Measurements from ENCODE around the gene RGS19.

RGS19 gene

DNA sequence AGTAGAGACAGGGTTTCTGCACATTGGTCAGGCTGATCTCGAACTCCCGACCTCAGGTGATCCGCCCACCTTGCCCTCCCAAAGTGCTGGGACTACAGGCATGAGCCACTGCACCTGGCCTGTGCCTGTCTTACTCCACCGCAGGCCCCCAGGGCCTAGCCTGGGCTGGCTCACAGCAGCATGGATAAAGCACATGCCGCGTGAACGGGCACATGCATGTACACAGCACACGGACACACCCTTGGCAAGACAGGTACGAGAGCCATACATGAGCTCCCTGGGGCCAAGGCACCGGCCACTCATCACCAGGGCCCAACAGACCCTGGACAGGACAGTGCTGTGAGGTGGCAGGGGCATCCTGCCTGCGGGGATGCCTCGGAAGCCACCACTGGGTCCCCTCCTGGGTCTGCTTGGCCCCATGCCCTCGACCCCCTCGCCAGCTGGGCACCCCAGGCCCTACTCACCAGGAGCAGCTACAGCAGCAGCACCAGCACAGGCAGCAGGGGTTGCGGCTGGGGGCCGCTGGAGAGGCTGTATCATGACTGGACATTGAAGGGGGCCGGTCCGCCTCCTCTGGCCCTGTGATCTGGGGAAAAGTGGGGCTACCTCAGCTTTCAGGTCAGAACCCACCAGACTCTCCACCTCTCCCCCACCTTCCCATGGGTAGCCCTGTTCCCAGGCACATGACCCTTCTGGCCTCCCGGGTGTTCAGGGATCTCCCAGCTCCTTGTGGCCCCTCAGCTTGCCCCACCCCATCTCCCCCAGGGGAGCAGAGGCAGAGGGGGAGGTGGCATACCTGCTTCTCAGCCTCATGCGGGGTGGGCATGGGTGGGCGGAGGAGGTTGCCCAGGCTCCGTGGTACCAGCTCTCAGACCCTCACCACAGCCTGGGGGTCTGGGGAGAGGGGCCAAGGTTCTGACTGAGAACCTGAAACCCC, 3.0 kb downstream of the RGS19 start:
- DNase-seq: no peak

DNA sequence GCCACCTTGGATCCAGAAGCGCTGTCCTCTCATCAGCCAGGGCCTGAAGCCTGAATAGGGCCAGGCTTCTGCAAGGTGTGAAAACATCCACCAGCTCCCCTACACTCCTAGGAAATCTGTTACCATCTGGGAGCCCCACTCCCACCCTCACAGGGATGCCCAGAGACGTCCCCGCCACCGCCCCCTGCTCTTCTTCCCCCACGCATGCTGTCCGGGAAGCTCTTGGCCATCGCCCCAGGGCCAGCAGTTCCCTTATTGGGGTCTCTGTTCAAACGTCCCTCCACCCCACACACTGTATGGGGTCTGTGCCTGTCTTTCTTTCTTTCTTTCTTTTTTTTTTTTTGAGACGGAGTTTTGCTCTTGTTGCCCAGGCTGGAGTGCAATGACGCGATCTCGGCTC, 3.8 kb downstream of the RGS19 start:
- no peak for DNase-seq

DNA sequence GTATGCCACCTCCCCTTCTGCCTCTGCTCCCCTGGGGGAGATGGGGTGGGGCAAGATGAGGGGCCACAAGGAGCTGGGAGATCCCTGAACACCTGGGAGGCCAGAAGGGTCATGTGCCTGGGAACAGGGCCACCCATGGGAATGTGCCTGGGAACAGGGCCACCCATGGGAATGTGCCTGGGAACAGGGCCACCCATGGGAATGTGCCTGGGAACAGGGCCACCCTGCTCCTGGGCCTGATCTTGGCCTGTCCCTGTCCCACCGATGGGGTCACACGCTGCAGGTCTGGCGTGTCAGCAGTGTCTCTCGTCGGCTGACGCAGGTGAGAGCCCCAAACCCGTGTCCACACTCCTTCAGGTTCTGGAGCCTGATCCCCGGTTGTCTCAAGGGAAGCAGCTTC, 4.4 kb downstream of the RGS19 start:
- no peak for DNase-seq

DNA sequence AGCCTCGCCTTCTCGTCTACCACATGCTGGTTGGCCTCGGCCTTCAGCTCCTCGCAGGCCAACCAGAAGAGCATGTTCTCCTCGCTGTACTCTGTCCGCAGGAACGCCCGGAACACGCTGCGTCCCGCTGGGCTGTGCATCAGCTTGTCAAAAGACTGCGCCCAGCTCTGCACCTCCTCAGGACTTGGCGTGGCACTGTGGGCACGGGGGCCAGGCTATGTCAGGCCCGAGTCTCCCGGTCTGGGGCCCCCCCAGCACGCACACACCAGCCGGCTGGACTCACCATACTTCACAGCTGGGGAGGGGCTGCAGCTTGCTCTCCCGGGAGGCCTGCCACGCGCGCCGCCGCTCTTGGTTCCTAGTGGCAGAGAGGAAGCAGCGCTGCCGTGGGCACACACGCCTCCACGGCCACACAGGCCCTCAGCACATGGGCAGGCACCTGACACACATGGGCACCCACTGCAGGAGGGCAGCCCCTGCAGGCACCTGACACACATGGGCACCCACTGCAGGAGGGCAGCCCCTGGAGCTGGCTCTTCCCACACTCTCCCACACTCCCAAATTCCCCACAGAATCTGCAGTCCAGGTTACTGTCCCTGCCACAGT, 5.0 kb downstream of the RGS19 start:
- DNase-seq: no peak

DNA sequence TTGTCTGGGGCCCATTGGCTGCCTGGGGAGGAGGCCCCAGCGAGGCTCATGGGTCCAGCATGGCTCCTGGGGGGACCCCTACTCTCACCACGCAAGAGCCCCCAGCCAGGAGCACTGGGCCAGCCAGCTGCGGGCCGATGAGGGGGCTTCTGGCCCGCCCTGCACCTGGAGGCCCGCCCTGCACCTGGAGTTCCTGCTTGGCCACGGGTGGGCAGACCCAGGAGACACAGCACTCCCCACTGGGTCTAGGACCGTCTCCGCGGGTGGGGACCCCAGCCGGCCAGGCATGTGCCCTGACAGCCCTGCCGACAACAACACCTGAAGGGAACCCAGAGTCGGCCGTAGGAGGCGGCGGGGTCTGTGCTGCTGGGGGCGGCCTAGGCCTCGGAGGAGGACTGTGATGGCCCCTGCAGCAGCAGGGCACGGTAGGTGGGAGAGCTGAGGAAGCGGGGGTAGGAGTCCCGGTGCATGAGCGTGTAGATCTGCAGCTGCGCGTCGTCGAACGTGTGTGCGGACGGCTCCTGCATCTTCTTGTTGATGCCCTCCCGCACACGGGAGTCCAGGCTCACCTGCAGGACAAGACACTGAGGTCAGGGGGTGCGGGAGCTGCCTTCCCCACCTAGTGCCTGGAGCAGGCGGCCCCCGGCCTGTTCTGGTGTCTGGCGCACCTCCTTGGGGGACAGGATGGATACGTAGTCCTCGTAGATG, 5.7 kb downstream of the RGS19 start:
- DNase-seq: no peak

DNA sequence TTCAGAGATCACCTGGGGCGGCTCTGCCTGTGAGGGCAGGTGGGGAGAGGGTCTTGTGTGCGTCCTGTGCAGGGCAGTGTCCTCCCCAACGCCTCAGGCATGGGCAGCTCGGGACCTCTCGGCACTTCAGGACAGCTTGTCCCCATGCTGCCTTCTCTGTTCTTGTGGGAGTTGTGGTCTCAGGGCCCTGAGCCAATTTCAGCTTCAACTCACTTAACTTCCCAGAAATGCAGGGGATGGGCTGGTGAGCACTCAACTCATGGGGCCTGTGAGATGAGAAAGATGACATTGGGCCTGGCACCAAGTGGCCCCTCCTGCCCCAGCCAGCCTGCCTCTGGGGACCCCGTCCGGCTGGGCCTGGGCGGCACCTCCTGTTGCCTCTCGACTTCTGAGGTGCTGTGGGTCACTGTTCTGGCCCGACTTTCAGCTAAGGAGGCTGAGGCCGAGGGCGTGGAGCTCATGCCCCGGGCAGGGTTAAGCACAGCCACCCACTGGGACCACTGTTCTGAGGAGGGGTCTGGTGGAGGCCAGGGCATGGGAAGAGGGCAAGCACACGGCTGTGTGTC, 6.7 kb downstream of the RGS19 start:
- no peak for DNase-seq

DNA sequence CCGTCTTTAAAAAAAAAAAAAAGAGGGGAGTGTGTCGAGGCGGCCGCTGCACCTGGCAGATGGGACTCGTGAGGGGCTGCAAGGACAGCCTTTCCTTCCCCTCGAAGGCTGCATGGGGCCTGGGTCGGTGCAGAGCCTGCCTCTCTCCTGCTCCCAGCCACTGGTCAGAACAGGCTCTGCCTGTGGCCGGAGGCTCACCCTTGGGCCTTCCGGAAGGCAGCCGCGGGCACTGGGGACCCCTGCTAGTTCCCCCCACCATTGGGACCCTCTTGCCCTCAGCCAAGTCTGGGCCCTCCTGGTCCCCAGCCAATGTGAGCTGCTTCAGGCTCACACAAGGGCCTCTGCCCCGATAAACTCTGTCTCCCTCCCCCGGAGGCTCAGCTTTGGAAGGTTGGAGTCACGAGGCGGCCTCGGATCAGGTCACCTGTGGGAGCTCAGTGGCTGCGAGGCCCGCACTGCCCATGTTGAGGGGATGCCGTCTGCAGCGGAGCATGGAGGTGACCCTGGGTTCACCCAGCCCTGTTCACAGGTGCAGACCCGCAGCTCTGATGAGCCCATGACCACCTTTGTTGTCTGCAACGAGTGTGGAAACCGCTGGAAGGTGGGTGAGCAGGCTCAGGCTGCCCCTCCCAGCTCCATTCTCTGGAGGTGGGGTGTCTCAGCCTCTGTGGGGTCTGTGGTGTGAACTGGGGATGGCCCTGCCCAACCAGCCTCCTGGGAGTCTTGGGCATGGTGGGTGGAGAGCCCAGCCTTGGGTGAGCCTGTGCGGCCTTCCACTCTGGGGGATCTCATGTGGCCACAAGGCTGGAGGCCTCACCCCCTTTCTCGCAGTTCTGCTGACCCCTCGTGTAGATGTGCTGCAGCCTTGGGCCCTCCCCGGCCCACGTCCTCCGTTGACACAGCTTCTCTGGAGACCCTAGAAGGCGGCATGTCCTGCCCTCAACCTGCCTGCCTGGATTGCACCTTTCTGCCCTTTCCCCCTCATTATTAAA, 7.7 kb downstream of the RGS19 start:
- DNase-seq: no peak

DNA sequence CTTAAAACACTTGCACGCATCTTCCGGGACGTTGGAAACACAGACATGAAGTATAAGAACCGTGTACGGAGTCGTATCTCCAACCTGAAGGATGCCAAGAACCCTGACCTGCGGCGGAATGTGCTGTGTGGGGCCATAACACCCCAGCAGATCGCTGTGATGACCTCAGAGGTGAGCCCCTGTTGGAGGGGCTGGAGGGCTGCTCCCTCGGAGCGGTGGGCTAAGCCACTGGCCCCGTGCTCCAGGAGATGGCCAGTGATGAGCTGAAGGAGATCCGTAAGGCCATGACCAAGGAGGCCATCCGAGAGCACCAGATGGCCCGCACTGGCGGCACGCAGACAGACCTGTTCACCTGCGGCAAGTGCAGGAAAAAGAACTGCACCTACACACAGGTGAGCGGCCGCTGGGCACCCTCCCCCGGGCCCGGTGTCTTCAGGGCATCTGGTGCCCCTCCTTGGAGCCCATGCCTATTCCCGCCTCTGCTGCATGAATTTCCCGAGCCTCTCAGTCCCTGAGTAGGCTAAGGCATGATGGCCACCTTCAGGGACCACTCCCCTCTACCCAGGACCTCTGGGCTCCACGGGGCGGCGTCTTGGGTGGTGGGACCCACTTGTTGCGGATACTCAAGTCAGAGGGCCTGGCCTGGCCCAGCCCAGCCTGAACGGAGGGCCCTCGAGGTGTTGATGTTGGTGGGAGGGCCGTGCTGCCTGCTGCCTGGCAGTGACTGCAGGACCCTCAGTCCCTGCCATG, 8.9 kb downstream of the RGS19 start:
- no peak for DNase-seq

DNA sequence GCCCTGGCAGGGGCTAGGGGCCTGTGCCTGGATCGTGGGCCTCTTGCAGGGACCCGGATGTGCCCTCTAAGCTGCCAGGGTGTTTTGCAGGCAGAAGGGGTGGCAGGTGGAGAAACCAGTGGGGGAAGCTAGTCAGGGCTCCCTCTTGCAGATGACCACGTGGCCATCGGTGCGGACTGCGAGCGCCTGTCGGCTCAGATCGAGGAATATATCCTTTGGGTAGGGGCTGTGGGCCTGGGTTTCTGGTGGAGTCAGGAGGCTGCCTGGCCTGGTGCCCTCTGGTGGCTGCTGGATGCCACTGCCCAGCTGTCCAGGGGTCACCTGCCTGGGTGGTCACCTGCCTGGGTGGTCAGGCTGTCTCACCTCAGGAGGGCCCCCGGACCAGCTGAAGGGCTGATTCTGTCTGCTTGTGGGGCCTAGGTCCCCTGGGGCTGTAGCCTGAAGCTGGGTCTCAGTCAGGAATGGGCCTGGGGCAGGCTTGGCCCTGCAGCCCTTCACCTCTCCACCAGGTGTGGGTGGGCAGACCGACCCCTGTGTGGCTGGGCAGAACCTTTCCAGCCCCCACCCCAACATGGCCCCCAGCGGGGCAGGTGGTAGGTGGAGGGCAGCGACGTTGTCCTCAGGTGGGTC, 9.6 kb downstream of the RGS19 start:
- no peak for DNase-seq

DNA sequence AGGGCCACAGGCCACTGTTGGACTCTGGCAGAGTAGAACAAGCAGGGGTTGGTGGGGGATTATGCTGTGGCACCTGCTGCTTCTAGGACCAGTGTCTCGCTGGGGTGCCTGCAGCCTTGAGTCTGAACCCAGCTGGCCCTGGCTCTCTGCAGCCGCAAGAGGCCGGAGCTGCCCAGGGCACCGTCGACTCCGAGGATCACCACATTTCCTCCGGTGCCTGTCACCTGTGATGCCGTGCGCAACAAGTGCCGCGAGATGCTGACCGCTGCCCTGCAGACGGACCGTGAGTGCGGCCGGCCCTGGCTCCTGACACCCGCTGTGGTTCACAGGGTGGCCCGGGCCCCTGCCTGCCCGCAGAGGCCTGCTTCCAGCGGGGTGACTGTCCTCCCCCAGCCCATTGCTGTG, 10.1 kb downstream of the RGS19 start:
- no peak for DNase-seq

DNA sequence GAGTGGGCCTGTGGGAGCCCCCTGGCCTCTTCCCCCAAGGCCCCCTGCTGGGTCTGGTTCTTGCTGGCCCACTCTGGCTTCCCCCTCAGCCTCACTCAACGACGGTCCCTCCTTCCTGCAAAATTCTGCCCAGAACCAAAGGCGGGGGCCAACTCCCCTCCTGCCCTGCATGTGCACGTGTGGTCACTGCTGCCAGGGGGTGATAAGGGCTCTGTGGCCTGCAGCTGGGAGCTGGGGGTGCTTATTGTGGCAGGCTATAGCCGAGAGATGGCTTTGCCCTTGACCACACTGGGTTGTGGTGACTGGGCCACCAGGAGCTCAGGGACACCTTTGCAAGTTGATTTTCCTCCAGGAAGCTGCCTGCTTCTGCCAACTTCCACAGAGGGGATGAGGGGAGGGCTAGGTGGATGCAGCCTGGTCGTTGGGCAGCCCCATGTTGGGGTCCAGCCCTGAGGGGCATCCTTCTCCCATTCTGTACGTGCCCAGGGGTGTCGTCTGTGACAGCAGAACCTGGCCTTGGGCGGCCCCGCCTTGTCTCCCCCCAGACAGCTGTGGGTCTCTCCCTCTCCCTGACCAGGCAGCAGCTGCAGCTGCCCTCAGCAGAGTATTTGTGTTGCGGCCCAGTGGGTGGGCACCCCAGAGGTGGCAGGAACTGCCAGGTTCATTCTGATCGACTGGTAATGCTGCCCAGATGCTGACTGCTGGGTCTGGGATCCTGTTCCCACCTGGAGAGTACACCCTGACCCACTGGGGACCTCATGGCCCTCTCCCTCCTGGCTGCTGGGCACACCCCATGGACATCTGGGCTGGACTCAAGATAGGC, 10.7 kb downstream of the RGS19 start:
- DNase-seq: no peak

DNA sequence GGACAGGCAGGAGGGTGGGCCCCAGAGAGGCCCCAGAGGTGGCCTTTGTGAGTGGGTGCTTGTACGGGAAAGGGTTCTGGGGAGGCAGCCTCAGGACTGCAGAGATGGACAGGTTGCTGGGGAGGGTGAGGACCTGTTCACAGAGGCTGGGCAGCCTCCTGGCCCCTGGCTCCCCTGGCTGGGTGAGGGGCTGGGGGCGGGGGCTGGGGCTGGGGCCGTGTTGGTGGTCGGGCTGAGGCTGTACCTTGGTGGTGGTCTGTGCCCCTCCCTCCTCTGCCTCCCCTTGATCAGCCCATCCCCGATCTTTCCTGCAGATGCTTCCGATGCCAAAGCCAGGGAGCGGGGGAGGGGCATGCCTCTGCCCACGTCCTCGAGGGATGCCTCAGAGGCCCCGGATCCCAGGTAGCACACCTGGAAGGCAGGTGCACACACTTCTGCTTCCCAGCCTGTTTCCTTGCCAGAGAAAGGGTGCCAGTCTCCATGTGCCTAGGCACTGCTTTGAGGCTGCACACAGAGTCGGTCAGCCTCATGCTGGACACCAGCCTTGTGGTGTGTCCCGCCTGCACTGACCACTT, 11.5 kb downstream of the RGS19 start:
- no peak for DNase-seq

DNA sequence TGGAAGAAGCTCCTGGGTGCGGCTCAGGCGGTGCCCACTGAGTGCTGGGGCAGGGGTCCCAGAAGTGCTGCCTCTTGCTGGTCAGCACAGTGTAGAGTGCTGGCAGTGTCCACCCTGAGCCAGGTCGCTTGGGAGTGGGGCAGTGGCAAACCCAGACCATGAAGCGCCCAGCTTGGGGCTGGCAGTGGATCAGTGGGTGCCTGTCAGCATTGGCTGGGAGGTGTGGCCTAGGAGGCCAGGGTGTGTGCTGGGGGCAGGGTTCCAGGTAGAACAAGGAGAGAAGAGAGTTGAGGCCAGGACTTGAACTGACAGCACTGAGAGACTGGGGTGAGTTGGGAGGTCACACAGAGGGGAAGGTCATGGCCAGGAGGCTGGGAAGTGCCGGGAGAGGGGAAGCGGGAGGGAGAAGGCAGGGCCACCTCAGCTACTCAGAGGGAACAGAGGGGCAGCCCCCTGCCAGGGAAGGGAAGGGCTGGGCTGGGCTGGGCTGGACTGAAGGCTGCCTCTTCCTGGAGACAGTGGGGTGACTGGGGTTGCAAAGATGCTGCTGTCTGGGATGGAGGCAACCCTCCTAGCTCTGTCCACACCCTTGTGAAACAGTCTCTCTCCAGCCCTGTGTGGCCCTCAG, 12.2 kb downstream of the RGS19 start:
- no peak for DNase-seq

DNA sequence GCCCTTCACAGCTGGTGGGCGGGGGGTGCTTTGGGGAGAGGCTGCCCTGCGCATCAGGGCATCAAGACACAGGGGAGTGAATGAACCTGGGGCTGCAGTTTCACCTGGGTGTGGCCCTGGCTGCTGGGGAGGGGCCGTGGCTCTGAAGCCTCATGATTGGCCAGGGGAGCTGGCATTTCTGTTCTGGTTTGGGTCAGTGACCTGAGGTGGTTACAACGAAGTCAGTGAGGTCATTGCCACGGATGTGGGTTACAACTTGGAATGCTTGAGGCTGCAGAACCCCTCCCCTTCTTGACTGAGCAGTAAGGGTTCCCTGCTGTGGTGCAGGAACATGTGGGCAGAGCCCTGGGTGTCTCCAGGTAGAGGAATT, 13.4 kb downstream of the RGS19 start:
- peak; percentile 30 to 32 for DNase-seq

DNA sequence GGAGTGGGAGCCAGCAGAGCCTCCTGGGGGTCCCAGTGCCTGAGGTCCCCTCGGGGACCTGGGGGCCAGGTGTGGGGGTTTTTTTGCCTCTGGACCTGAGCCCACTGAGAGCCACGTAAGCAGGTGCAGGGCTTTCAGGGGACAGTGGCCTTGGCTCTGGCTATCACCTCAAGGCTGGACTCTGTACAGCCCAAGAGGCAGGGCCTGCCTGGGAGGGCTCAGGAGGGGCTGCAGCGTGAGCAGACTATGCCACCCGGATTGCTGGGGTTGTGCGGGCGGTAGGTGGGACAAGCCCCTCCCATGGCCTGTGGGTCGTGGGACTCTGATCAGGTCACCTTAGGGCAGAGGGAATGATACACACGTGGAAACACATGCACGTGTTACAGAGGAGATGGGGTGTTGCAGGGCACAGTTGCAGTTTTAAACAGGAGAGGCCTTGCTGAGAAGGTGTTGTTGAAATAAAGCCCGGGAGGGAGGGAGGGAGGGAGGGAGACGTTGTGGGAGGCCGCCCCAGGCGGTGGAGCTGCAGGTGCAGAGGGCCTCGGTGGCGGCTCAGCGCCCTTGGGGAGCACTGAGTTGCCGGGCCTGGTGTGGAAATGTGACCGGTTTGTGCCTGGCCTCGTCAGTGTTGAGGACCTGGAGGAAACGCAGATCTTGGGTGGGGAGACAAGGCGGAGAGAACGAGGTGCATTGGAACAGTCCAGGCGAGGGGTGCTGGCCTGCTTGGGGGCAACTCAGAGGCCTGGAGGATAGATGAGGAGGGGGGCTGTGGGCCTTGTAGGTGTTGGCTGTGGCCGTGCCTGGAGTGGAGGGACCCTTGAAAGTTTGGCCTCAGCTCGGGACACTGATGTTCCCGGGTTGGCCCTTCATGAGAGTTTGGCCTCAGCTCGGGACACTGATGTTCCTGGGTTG, 14.0 kb downstream of the RGS19 start:
- no peak for DNase-seq

DNA sequence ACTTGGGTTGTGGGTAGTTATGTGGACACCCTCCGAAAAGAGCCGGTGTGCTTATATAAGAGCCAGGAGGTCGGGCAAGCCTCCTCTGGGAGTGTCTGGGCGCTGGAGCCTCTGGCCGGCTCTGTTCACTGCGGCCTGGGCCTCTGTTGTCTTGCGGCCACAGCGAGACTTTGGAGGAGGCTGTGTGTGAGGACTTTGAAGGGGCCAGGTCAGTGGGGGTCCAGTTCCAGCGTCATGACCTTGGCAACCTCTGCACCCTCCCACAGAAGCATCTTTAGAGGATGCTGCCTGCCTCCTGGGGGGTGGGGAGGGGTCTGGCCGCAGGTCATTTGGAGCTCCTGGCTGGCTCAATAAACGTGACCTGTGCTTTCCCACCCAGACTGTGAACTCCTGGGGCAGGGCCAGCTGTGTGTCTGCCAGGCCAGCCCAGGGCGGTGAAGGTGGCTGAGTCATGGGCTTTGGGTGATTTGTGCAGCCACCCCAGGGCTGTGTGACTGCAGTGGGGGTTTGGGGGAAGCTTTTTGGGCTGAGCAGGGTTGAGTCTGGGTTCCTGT, 15.1 kb downstream of the RGS19 start:
- DNase-seq: no peak

DNA sequence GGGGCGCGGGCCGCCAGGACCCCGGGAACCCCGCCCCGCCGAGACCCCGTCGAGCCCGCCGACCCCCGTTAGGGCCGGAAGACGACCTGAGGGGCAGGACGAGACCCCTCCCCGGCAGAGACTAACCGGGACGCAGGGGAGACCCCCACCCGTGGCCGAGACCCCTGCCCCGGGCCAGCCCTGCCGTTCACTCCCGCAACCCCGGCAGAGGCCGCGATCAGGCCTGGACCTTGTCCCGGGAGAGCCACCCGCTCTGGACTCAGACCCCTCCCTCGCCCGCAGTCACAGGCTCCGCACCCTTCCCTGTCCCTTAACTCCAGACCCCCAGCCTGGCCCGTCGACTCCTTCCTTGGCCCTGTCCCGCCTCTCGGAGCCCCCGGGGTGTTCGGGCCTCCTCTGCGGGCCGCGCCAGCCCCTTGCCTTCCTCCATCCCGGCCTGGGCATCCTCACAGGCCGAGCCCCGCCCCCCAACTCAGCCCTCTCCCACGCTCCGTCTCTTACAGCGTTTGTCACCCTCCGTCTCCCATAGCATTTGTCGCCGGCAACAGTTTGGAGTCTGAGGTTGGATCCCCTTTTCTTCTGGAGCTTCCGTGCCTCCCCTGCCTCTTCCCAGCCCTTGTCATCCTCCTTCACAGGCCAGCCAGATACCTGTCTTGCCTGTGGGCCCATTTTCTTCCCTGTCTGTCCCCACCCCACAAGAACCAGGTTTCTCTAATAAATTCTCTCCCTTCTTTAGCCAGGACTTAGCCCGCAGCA, 15.8 kb downstream of the RGS19 start:
- DNase-seq: peak in 1 of 2 donors; percentile 40
